Measurements from ENCODE around the gene GAL3ST2. TPM values are rescaled to one million over a fixed set of nuclear protein-coding genes. Genes with fewer than 3 reads are reported as not detected.

The GAL3ST2 gene
- total and polyA plus RNA-seq, 2 of the 8 experiments (the other 6 are each of a cell fraction or from before 2014, with no cell fraction given), result not detected

DNA sequence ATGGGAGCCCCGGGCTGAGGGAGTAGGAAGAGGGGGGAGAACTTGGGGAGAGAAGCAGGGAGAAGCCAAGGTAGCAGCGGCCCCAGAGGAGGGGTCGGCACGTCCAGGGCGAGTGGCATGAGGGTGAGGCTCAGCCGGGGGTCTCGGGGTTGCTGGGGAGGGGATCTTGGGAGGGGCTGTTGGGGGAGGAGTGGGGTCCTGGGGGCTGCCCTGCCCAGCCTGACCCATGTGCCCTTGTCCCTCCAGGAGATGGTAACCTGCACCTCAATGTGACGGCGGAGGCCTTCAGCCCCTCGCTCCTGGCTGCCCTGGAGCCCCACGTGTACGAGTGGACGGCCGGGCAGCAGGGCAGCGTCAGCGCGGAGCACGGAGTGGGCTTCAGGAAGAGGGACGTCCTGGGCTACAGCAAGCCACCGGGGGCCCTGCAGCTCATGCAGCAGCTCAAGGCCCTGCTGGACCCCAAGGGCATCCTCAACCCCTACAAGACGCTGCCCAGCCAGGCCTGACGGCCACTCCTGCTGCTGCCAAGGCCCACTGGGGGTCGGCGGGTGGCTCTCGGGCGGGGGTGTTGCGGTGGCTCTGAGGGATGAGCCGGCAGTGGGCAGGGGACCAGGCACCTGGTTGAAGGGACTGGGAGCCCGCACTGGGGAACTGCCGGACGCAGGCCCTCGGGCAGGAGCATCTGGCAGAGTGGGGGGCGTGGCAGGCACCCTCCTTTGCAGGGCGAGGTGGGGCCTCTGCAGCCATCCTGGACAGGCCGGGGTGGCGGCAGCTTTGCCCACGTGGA is 9.0 kb upstream of the GAL3ST2 start:
- H4K8ac ChIP-seq (ENCODE audit: extremely low read depth, insufficient read depth, low read length), result no peak overlapping the region; the same call in 1 of the 2 replicates
- no peak overlapping the region for H3K14ac ChIP-seq (ENCODE audit: insufficient read length)
- H4K91ac ChIP-seq (replicated peaks; ENCODE audit: insufficient read length, low read length), result no peak overlapping the region
- H2BK120ac ChIP-seq (replicated peaks; ENCODE audit: low read depth, low read length), result no peak overlapping the region
- no peak for FAIRE-seq
- no peak overlapping the region for H2AFZ ChIP-seq (ENCODE audit: low read length)
- no peak overlapping the region for H2AK5ac ChIP-seq (ENCODE audit: low read depth, low read length)
- no peaks in the 10 kb centered on the region for H3K79me2 ChIP-seq (ENCODE audit: control insufficient read depth in 1 of 2, insufficient read depth in 2 of 2, low read length in 2 of 2)
- WGBS, 2 experiments (ENCODE audit: extremely low coverage in 1 of 2, insufficient coverage in 1 of 2, insufficient read length in 1 of 2, insufficient replicate concordance in 2 of 2, low coverage in 1 of 2, low lambda C conversion rate in 2 of 2, missing lambda C conversion rate in 1 of 2), result 80% methylated on average over 17 of the region's 37 CpGs; no CpG with 5 or more reads in 1 of the 2 experiments
- no peak overlapping the region for H3K4ac ChIP-seq (replicated peaks; ENCODE audit: insufficient read length, low read depth, low read length)
- H3K9ac ChIP-seq (replicated peaks in 1 of 4; ENCODE audit: extremely low read depth in 1 of 4, low read depth in 3 of 4, low read length in 3 of 4), result no peak overlapping the region
- H3K9me3 ChIP-seq (ENCODE audit: insufficient read depth in 2 of 2, low read depth in 1 of 2, low read length in 1 of 2), result no peaks in the 10 kb centered on the region
- no peaks in the 10 kb centered on the region for H3K23me2 ChIP-seq (ENCODE audit: low read depth, low read length)
- H2BK20ac ChIP-seq (ENCODE audit: low read length), result no peak overlapping the region
- ChIA-PET CTCF (ENCODE audit: partially characterized antibody) (no interaction called here), POLR2A (ENCODE audit: partially characterized antibody) (interaction anchor here (1.0 kb wide), 1 partner anchor 41 kb away, joined by 3 read pairs; the partner anchor contains the start of gene NEU4)
- H3K23ac ChIP-seq (ENCODE audit: insufficient read length), result no peak overlapping the region
- no peak overlapping the region for H3K56ac ChIP-seq (replicated peaks; ENCODE audit: insufficient read length, low read depth, low read length)
- no peak overlapping the region for H3K4me2 ChIP-seq (ENCODE audit: insufficient read depth in 1 of 2, low read depth in 2 of 2, low read length in 2 of 2)
- H2BK5ac ChIP-seq (ENCODE audit: low read depth, low read length), result no peak overlapping the region
- no peaks in the 10 kb centered on the region for H3K27me3 ChIP-seq (replicated peaks in 1 of 4; ENCODE audit: control insufficient read depth in 3 of 4, extremely low read depth in 1 of 4, insufficient read depth in 3 of 4, low read length in 3 of 4)
- no peak overlapping the region for H2BK15ac ChIP-seq (ENCODE audit: low read length)
- no peak overlapping the region for H3K27ac ChIP-seq (ENCODE audit: low read depth, low read length)
- H3K4me3 ChIP-seq (ENCODE audit: extremely low read depth in 1 of 4, insufficient read depth in 2 of 4, low read depth in 3 of 4, low read length in 4 of 4), result no peak overlapping the region
- H3K18ac ChIP-seq (ENCODE audit: extremely low read depth, low read length), result no peak overlapping the region
- H3K36me3 ChIP-seq (ENCODE audit: control insufficient read depth in 2 of 4, insufficient read depth in 4 of 4, low read length in 3 of 4), result no peaks in the 10 kb centered on the region
- H4K5ac ChIP-seq (ENCODE audit: insufficient read length, low read depth, low read length), result no peak overlapping the region
- DNase-seq (ENCODE audit: low read depth in 1 of 2, low spot score in 2 of 2), result peak in 1 of 2 experiments; percentile 48
- no peak overlapping the region for H2BK12ac ChIP-seq (ENCODE audit: low read depth, low read length)
- no peaks in the 10 kb centered on the region for H3K79me1 ChIP-seq (ENCODE audit: low read depth, low read length)
- peaks cover 0 to 2% of the 10 kb centered on the region in 2 experiments for H4K20me1 ChIP-seq (replicated peaks in 1 of 2; ENCODE audit: control insufficient read depth in 1 of 2, insufficient read depth in 2 of 2, low read length in 2 of 2)
- peaks cover 0 to 16% (median 9%) of the 10 kb centered on the region in 4 experiments; a peak in 6 of 7 replicates for H3K4me1 ChIP-seq (replicated peaks in 1 of 4; ENCODE audit: control insufficient read depth in 3 of 4, insufficient read depth in 4 of 4, low read length in 3 of 4)
- TF ChIP-seq, protein P1, sequence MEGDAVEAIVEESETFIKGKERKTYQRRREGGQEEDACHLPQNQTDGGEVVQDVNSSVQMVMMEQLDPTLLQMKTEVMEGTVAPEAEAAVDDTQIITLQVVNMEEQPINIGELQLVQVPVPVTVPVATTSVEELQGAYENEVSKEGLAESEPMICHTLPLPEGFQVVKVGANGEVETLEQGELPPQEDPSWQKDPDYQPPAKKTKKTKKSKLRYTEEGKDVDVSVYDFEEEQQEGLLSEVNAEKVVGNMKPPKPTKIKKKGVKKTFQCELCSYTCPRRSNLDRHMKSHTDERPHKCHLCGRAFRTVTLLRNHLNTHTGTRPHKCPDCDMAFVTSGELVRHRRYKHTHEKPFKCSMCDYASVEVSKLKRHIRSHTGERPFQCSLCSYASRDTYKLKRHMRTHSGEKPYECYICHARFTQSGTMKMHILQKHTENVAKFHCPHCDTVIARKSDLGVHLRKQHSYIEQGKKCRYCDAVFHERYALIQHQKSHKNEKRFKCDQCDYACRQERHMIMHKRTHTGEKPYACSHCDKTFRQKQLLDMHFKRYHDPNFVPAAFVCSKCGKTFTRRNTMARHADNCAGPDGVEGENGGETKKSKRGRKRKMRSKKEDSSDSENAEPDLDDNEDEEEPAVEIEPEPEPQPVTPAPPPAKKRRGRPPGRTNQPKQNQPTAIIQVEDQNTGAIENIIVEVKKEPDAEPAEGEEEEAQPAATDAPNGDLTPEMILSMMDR (IDR thresholded peaks at IDR 0.05; ENCODE audit: control extremely low read depth in 1 of 3, insufficient read depth in 1 of 3, low read depth in 1 of 3, low read length in 3 of 3), result no peak
- TF ChIP-seq HDAC2 (IDR thresholded peaks at IDR 0.05; ENCODE audit: borderline replicate concordance in 1 of 2, low read depth in 2 of 2, low read length in 2 of 2) (no peak), GABPA (IDR thresholded peaks at IDR 0.05; ENCODE audit: borderline replicate concordance, insufficient read depth, low read length) (no peak), RXRA (IDR thresholded peaks at IDR 0.05; ENCODE audit: insufficient read depth, low read depth, low read length) (no peak), ASH2L (IDR thresholded peaks at IDR 0.05; ENCODE audit: low read length) (no peak), ZNF274 (IDR thresholded peaks at IDR 0.05; ENCODE audit: borderline replicate concordance, extremely low read depth, low read length) (no peak), SAP30 (IDR thresholded peaks at IDR 0.05; ENCODE audit: insufficient read depth, insufficient replicate concordance, low read length) (no peak), TCF12 (IDR thresholded peaks at IDR 0.05; ENCODE audit: low read depth, low read length) (no peak), BACH1 (IDR thresholded peaks at IDR 0.05; ENCODE audit: low read length) (no peak)

Measured in H1 (cell line).